ENCODE results near the gene SEPTIN5. TPM values are rescaled to one million over a fixed set of nuclear protein-coding genes. Genes with fewer than 3 reads are reported as not detected.
A peak's percentile ranks its signal among the peaks of the same experiment; 100 is the strongest.

The SEPTIN5 gene
- total and polyA plus RNA-seq, 9 of the 15 experiments (the other 6 are each of a cell fraction or from before 2014, with no cell fraction given): 0.03 to 195 (median 119) TPM

GRCh38 chr22:19667872-19668740, 46.2 kb upstream of the SEPTIN5 start:
- H3K9me3 ChIP-seq (replicated peaks; ENCODE audit: control insufficient read depth, insufficient read depth, low read depth, low read length): peaks cover 3% of the 10 kb centered on the region; the same call in 1 of the 2 replicates
- H2AFZ ChIP-seq (ENCODE audit: low read depth, low read length): no peak overlapping the region
- CTCF ChIA-PET (ENCODE audit: low intra/inter-chr PET ratio): no interaction called here
- peaks cover 15 to 17% of the 10 kb centered on the region in 2 experiments for H3K4me1 ChIP-seq (replicated peaks in 1 of 2; ENCODE audit: control insufficient read depth in 2 of 2, insufficient read depth in 2 of 2, low read length in 2 of 2)
- in situ Hi-C loops (cut with MboI) (no loop called here), intact Hi-C loops (cut with micrococcal nuclease) (loop anchor here (10.0 kb wide), 2 partner anchors 47 to 63 kb away; partner anchors contain the start of gene SEPTIN5)
- peaks cover 73 to 92% of the 10 kb centered on the region in 2 experiments for H3K27me3 ChIP-seq (ENCODE audit: control insufficient read depth in 2 of 2, insufficient read depth in 2 of 2, low read length in 2 of 2)
- H4K20me1 ChIP-seq (replicated peaks; ENCODE audit: control insufficient read depth, insufficient read depth, low read length): no peaks in the 10 kb centered on the region
- no TSS peak for BruUV-seq (replicated peaks)
- no peak overlapping the region for H3K4me3 ChIP-seq
- H3K27ac ChIP-seq (ENCODE audit: extremely low read depth, low read depth, low read length): no peak overlapping the region
- WGBS (ENCODE audit: insufficient coverage, low coverage, missing lambda C conversion rate): 7% methylated on average over 19 of the region's 19 CpGs
- FAIRE-seq: no peak
- H3K9ac ChIP-seq (ENCODE audit: insufficient read depth in 1 of 2, low read depth in 2 of 2, low read length in 2 of 2): no peak overlapping the region
- H3K4me2 ChIP-seq (ENCODE audit: insufficient read depth, low read length): no peak overlapping the region
- H3K9me1 ChIP-seq (ENCODE audit: control insufficient read depth, insufficient read depth, low read length): no peaks in the 10 kb centered on the region
- no peaks in the 10 kb centered on the region for H3K79me2 ChIP-seq (ENCODE audit: control insufficient read depth, insufficient read depth, low read length)
- POLR2A ChIA-PET: interaction anchor here (0.6 to 2.0 kb wide), 15 partner anchors 9 to 214 kb away, joined by 3 to 11 read pairs (median 3); no protein-coding TSS in a partner anchor
- peak in 3 of 4 experiments; percentile 45 to 50 (median 46) for DNase-seq (ENCODE audit: extremely low read depth in 1 of 4, low spot score in 3 of 4)
- ATAC-seq: no peak; the same call in 1 of the 3 replicates
- no peaks in the 10 kb centered on the region for H3K36me3 ChIP-seq (ENCODE audit: control insufficient read depth, insufficient read depth, low read length)
- TF ChIP-seq MYBL2 (IDR thresholded peaks at IDR 0.05; ENCODE audit: low read depth) (no peak), MYBL2 (CRISPR knock-in tag; IDR thresholded peaks at IDR 0.05; ENCODE audit: borderline replicate concordance) (peak; percentile 72; the same call in 1 of the 2 replicates), SNRNP70 (optimal IDR thresholded peaks at IDR 0.05; ENCODE audit: low read depth, low read length) (no peak), RB1 (IDR thresholded peaks at IDR 0.05; ENCODE audit: low read depth) (peak; percentile 19; the same call in 1 of the 2 replicates), THAP12 (CRISPR knock-in tag; IDR thresholded peaks at IDR 0.05) (peak; percentile 60; the same call in 1 of the 2 replicates), ZBTB9 (CRISPR knock-in tag; IDR thresholded peaks at IDR 0.05) (no peak), HBP1 (CRISPR knock-in tag; IDR thresholded peaks at IDR 0.05) (no peak), NR1H2 (CRISPR knock-in tag; IDR thresholded peaks at IDR 0.05) (0 out of 2 replicates have a peak, but pooled peaks have one; percentile 79), CBX5 (IDR thresholded peaks at IDR 0.05; ENCODE audit: borderline replicate concordance, low read depth) (no peak), WHSC1 (IDR thresholded peaks at IDR 0.05; ENCODE audit: low read length) (peak; percentile 15), ETS2 (tag; IDR thresholded peaks at IDR 0.05; ENCODE audit: borderline replicate concordance, poor library complexity, severe bottlenecking) (no peak), SUPT5H (IDR thresholded peaks at IDR 0.05) (no peak), CHCHD3 (CRISPR knock-in tag; IDR thresholded peaks at IDR 0.05) (no peak), RBM17 (IDR thresholded peaks at IDR 0.05; ENCODE audit: borderline replicate concordance, low read depth, low read length) (no peak)
